Stimulated activated CD8-positive, alpha-beta memory T cell treated with anti-CD3 and anti-CD28 coated beads, Interleukin-12 subunit alpha, Interleukin-12 subunit beta, amount 100 ng/mL, for 24 hours (primary cell): Measurements from ENCODE around the gene SLC2A4RG.

Experiments
- DNase-seq: peaks from one replicate; pipeline ENCODE4 v3.0.0-alpha.2; 2020; ENCODE audit errors: extremely low read depth

The SLC2A4RG gene

DNA sequence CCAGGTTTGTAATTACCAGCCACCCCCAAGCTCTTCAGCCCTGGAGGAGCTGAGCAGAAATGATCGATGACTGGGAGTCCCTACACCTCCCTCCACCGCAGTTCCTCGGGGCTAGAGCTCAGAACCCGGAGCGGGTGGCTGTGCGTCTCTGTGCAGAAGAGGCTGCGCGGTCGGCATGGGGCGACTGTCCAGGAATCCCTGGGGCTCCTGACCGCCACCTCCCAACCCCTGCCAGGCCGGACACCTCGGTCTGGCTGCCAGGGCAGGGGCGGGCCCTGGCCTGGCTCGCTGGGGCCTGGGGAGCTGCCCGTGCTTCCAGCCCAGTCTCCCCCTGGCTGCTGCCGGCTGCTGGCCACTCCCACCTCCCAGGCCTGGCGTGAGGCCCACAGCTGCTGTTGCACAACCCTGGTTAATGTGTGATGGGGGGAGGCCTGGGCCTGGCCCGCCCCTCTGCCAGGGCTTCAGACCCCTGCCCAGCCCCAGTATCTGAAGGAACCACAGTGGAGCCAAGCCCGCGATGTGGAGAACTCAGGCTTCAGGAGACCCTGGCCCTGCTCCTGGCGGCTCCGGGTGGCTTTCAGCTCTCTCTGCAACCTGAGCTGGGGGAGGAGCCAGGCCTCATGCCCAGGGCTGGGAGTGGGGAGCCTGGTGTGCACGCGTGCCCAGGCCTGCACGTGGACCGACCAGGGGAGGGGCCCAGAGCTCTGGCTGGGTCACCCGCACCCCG, 1.2 kb downstream of the SLC2A4RG start:
- no peak for DNase-seq

DNA sequence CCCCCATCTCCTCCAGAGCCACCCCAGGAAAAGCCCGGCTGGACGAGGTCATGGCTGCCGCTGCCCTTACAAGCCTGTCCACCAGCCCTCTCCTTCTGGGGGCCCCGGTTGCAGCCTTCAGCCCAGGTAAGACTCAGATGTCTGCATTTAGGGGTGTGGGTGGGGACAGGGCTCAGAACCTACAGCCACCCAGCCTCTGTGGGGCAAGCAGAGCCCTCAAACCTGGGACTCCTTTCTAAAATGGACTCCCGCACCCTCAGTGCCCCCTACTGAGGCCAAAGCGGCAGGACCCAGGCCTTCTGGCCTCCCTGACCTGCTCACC, 1.7 kb downstream of the SLC2A4RG start:
- no peak for DNase-seq

DNA sequence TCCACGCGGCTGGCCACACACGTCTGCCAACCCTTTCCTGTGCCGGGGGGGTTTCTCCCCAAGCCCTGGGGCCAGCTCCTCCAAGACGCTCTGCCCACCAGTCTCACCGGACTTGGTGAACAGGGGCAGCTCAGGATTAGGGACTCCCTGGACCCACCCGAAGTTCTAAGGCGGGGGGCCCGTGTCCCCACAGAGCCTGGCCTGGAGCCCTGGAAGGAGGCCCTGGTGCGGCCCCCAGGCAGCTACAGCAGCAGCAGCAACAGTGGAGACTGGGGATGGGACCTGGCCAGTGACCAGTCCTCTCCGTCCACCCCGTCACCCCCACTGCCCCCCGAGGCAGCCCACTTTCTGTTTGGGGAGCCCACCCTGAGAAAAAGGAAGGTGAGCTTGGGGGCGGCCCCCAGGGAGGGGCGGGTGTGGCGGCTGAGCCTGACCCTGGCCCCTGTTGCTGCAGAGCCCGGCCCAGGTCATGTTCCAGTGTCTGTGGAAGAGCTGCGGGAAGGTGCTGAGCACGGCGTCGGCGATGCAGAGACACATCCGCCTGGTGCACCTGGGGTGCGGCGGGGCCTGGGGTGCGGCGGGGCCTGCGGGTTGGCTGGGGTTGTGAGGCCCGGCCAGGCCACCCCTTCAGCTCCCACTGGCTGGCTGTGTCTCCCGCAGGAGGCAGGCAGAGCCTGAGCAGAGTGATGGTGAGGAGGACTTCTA, 2.3 kb downstream of the SLC2A4RG start:
- no peak for DNase-seq

- DNase-seq = no peak
Observed at GRCh38 chr20:63742381-63743024, 2.9 kb downstream of the SLC2A4RG start.

DNA sequence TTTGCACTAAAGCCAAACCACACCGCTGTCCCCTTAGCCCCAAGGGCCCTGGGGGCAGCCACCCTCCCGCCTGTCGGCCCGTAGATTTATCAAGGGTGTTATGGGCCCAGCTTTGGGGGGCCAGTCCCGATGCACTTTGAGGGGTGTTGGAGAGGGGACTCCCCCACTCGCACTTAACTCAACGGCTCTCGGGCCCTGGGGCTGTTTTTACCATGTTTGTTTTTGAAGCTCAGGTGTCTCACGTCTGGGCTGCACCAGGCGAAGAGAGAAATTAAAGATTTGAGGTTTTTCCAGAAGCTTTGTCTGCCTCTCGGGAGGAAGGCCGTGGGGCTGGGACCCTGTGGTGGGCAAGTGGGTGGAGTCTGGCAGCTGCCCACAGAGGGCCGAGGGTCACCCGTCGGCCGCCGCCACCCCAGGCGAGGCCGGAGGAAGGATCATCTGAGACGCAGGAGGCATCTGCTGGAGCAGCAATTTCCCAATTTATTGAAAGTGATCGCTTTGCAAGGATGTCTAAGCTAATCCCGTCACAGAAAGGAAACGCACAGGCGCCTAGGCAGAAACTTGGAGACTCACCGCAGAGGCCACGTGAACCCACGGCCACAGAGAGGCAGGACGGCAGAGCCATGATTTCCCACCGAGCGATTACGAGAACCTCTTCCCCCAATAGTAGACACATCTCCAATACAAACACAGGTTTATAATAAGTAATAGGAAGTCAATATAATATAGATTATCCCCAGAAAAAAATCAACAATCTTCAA, 3.8 kb downstream of the SLC2A4RG start:
- DNase-seq = no peak

DNA sequence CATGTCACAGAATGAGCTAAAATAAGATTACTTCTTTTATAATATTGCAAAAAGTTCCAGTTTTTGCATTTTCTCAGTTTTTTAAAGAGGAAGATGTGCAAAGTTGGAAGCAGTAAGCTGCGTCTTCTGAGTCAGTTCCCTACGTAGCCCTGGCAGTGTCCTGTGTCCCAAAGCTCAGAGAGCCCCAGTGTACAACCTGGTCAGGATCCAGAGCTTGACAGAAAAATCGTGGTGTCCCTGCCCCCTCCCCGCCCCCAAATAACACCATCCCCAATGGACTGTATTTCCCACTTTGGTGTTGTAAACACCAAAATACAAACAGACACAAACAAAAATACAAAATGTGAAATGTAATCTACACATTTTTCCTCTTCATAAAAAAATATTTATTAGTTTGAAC, 4.6 kb downstream of the SLC2A4RG start:
- no peak for DNase-seq

DNA sequence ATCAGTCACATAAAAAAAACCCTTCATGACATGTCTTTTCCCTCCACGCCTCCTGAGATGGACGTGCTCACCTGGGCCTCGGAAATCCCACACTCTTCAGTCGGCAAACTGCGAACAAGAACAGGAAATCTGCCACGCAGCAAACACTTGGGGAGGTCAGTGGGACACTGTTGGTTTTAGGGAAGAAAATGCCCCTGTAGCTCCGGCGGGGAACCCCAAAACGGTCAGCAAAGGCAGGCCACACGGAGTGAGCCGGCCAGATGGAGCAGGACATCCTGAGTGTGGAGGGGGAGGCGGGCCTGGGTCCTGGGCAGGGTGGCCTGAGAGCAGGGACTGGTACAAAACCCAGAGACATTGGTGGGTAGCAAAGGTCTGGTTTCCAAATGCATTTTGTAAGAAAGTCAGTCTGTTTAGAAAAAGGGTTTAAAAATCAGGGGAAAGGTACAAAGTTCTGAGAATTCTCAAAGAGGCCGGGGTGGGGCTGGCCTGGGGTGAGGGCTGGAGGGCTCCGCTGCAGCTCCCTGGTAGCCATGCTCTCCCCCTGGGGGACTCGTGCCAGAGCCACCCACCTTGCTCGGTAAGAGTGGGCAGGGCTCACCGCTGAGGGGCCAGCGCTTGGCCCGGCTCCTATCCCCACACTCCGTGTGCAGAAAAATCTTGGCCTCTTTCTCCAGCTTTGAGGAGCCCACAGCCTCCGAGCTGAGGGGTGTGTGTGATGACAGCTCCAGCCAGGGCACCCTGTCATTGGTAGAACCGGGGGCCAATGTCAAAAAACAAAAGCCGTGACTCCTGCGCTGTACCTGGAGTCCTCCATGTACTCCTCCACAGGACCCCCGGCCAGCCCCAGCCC, 5.2 kb downstream of the SLC2A4RG start:
- no peak for DNase-seq

DNA sequence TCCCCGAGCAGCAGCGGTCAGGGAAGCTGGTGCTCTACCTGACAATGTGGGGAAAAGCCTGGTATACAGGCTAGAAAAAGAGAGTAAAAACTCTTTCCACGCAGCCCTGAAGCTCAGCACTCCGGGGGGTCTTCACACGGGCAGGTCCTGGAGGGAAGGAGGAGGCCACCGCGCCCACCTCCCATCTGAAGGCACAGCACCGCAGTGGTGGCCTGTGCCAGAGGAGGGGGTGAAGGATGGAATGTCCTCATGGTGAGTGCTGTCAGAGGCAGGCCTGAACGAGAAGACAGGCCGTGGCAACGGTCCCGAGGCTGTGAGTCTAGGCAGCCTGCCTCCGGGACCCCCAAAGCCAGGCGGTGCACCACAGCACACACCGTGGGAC, 5.8 kb downstream of the SLC2A4RG start:
- no peak for DNase-seq

DNA sequence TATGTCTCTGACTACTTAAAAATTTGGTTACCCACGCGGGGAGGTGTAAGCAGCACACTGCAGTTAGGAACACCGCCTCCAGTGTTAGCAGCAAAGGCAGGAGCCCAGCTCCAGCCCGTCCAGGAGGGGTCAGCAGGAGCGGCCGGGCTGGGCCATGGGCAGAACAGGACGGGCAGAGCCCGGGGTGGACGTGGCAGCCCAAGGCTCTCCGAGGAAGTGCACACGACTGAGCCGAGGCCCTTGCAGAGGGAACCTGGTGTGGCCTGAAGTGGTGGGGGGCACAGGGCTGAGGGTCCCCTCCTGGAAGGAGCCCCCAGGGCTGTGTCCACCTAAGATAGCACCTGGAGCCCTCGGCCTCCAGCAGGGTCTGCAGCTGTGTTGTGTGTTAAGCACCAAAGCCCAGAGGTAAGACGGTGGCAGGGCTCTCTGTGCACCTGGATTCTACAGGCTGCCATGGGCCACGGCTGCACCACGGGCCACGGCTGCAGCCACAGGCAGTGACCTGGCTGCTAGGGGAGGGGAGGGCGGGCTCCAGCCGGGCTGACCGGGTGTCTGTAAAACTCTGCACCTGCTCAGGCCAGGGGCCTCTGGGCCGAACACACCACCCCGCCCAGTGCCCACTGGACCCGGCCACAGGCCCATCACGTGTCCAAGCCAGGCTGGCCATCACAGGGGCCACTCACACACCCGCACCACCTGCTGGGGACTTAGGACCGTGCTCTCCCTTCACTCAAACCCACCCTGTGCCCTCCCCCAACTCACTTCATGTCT, 6.6 kb downstream of the SLC2A4RG start:
- DNase-seq = no peak

DNA sequence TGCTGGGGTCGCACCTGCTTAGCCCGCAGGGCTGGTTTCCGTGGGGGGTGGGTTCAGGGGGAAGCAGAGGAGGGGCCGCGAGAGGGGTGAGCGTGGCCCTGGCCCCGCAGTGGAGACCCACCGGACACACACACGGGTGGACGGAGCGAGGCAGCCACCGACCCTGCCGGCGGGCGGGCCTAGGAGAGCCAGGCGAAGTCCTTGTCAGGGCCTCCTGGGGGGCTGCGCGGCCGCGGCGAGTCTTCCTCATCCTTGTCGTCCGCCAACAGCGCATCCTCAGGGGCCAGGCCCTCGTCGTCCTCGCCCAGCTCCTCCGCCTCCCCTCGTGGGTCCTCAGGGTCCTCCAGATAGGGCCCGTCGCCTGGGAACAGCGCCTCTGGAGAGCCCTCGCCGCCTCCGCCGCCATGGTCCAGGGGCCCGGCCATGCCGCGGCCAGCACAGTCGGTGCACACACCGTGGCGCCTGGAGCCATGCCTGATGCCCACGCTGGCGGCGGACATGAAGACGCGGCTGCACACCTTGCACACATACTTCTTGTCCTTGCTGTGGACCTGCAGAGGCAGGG, 7.3 kb downstream of the SLC2A4RG start:
- no peak for DNase-seq

DNA sequence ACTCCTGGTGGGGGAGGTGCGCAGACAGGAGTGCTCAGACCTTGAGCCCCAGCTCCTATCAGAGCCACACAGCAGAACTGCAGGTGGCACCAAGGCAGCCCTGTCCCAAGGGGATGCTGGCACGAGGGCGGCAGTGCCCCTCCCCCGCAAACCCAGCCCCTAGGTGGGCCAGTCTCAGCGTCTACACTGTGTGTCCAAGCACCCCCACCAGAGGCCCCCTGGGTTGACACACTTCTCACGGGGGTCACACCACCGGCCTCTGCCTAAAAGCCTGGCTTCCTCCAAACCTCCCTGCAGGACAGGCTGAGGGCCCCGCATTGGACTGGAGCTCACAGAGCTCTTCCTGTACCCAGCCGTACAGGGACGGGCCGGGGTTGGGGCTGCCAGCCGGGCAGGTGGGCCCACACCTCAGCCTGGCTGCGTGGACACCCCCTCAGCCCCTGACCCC, 8.1 kb downstream of the SLC2A4RG start:
- no peak for DNase-seq

GRCh38 chr20:63748070-63748933, 8.7 kb downstream of the SLC2A4RG start:
- no peak for DNase-seq

- DNase-seq = no peak
Observed at GRCh38 chr20:63748934-63749270, 9.3 kb downstream of the SLC2A4RG start.

DNA sequence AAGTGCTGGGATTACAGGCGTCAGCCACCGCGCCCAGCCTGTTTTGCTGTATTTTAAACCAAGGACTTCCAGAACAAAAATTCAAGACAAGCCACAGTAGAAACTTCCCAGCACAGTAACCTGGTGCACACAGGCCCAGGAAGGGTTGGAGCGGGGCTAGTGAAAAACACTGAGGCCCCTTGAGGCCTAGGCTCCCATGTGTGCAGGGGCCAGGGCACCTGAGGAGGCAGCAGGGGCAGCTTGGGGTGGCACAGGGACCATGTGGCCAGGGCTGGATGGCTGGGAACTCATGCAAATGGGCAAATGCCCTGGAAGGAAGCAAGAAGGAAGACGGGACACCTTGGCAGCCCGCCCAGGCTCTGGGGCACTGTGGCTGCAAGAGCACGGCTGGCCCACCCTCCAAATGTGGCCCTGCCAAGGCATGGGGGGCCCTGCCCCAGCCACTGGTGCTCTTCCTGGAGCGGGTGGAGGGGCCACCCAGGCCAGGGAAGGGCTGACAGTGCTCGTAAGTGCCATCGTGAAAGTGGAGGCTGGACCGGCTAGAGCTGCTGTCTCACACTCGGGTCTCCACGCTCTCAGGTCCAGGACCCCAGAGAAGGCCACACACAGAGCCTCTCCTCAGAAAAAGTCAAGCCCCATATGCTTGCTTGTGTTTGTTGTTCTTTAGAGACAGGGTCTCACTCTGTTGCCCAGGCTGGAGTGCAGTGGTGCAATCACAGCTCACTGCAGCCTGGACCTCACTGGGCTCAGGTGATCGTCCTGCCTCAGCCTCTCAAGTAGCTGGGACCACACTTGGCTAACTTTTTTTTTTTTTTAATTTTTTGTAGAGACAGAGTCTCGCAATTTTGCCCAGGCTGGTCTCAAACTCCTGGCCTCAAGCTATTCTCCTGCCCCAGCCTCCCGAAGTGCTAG, 10.3 kb downstream of the SLC2A4RG start:
- no peak for DNase-seq

DNA sequence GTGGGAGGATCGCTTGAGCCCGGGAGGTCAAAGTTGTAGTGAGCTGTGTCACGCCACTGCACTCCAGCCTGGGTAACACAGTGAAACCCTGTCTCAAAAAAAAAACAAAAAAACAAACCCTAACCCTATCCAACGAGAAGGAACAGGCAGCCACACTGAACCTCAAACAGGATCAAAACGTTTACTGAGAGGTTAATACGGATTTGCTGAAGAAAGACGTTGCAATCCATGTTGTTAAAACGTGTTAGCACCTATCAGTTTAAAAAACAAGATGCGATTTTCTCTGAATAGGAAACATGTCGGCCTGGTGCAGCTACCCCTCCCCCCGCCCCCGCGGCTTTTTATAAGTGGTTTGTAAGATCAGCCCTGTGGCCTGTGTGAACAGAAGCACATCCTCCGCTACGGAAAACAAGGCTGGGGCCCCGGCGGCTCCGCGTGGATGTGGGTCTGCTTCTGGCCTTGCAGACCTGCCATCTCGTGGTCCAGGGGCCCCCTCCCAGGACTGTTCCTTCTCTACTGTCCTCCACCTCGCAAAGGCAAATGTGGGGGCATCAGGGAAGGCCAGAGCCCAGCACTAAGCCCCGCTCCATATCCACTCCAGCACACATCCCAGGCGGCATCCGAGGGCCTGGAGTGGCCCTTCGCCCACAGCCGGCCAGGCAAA, 11.4 kb downstream of the SLC2A4RG start:
- no peak for DNase-seq

DNA sequence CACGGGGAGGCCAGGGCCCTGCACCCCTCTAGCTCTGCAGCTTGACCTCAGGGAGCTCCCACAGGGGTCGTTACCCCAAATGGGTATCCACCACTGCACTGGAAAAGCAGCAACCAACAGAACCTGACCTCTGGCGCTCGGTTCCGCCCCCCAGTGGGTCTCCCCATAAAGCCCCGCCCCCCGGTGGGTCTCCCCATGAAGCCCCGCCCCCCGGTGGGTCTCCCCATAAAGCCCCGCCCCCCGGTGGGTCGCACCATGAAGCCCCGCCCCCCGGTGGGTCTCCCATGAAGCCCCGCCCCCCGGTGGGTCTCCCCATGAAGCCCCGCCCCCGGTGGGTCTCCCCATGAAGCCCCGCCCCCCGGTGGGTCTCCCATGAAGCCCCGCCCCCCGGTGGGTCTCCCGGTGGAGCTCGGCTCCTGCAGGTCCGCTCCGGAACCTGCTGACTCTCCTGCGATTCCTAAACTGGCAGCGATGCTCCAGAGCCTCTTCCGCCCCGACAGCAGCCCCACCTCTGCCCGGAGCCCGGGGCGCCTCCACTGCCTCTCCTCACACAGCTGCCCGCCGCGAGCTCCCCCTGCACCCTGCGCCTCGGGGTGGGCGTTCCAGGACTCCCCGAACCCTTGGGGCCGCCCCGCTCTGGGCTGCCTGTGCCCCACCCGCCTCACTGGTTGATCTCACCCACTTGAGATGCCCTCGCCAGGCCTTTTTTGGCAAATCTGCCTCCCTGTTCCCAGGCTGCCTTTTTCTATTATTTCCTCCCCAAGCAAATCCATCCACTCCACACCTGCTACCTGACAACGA, 12.1 kb downstream of the SLC2A4RG start:
- DNase-seq = no peak
